ENCODE results near the gene EML4.

- TF ChIP-seq CTCF (IDR thresholded peaks at IDR 0.05; ENCODE audit: low read length): no peak
- TF ChIP-seq EZH2 (optimal IDR thresholded peaks at IDR 0.05; ENCODE audit: low read depth, low read length): no peak
Observed at GRCh38 chr2:42187886-42188285, 18.7 kb downstream of the EML4 start.

Measured in MM.1S (cell line).